ENCODE results near the gene SRSF10.
"Not testable (repeated sequence)": the region's sequence is repeated elsewhere in the genome, so short reads cannot be mapped to it uniquely, and the experiment has no call there.

The SRSF10 gene

GRCh38 chr1:23979881-23980727 lies at the start of gene SRSF10:
SRSF10 (minus strand) TSS chr1:23980327; CDS start chr1:23980255, 72 bp downstream.
- DNase-seq = peak; percentile 97

GRCh38 chr1:24027838-24028468 lies 47.8 kb upstream of the SRSF10 start:
- DNase-seq = no peak

GRCh38 chr1:24022581-24023361 lies 42.6 kb upstream of the SRSF10 start:
- no peak for DNase-seq

GRCh38 chr1:24021403-24022266 lies 41.5 kb upstream of the SRSF10 start:
- DNase-seq = no peak

GRCh38 chr1:24020470-24020869 lies 40.3 kb upstream of the SRSF10 start:
- no peak for DNase-seq

GRCh38 chr1:24020025-24020424 lies 39.9 kb upstream of the SRSF10 start:
- DNase-seq = no peak

GRCh38 chr1:24018611-24019580 lies 38.8 kb upstream of the SRSF10 start:
- no peak for DNase-seq

- no peak for DNase-seq
These were observed 35.4 kb upstream of the SRSF10 start for GRCh38 chr1:24015221-24016210.

- DNase-seq = not testable (repeated sequence)
These were observed 32.8 kb upstream of the SRSF10 start for GRCh38 chr1:24012878-24013277.

GRCh38 chr1:24010650-24011049 lies 30.5 kb upstream of the SRSF10 start:
- no peak for DNase-seq

GRCh38 chr1:24009406-24009805 lies 29.3 kb upstream of the SRSF10 start:
- no peak for DNase-seq

- not testable (repeated sequence) for DNase-seq
These were observed 28.6 kb upstream of the SRSF10 start for GRCh38 chr1:24008574-24009184.

- no peak for DNase-seq
These were observed 27.0 kb upstream of the SRSF10 start for GRCh38 chr1:24007079-24007478.

- DNase-seq = no peak
These were observed 25.0 kb upstream of the SRSF10 start for GRCh38 chr1:24005163-24005562.

- DNase-seq = no peak
These were observed 24.0 kb upstream of the SRSF10 start for GRCh38 chr1:24004132-24004531.

- DNase-seq = no peak
These were observed 23.3 kb upstream of the SRSF10 start for GRCh38 chr1:24003331-24003972.

GRCh38 chr1:24002695-24003094 lies 22.6 kb upstream of the SRSF10 start:
- DNase-seq = no peak

- no peak for DNase-seq
These were observed 19.1 kb upstream of the SRSF10 start for GRCh38 chr1:23999156-23999671.

- DNase-seq = no peak
These were observed 17.7 kb upstream of the SRSF10 start for GRCh38 chr1:23997812-23998211.
